NOMO-1 (cell line): ENCODE measurements around the gene PCNA.
A peak's percentile ranks its signal among the peaks of the same experiment; 100 is the strongest.
"Not testable (repeated sequence)": the region's sequence is repeated elsewhere in the genome, so short reads cannot be mapped to it uniquely, and the experiment has no call there.

Source experiments
- DNase-seq, 2 experiments: peaks; one replicate each; lab custom pipeline; 2025; ENCODE audit not compliant: unreplicated experiment in 2 of 2; lab: John Stamatoyannopoulos, UW

PCNA gene

DNA sequence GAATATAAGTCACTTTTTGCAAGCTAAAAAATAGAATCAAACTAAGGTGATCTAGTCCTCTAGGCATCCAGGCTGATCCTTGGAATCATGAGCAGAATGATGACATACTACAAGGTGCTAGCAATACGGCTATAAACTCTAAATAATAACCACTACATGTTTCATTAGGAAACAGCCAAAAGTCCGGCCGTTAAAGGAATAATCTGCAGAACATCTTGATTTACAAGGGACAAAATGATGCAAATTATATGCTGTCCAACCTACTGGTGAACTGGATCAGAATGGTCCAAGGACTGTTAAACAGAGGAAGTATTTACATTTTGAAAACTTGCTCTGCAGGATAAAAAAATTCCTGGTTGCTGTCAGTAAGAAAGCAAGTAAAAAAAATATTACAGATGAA is 19.8 kb downstream of the PCNA start:
- not testable (repeated sequence) for DNase-seq

- not testable (repeated sequence) for DNase-seq
Observed at GRCh38 chr20:5099009-5099408, 20.7 kb downstream of the PCNA start.

DNA sequence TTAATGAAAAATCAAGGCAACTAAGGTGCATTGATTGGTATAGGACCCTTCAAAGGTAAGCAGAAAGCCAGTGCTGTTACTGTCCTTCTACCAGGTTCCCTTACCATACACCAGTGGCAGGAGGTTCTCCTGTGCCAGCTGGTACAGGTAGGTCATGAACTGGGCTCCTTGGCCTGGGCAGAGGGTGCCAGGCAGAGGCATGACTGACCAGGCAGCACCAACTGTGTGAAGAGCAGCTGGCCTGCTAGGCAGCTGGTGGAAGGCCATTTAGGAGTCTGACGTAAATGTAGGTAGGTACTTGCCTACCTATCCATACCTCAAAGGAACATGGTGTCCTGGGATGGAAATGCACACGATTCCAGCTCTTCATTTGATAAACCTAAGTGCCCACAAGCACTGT is 23.3 kb downstream of the PCNA start:
- no peak for DNase-seq

- no peak for DNase-seq
Observed at GRCh38 chr20:5095931-5096330, 23.8 kb downstream of the PCNA start.

DNA sequence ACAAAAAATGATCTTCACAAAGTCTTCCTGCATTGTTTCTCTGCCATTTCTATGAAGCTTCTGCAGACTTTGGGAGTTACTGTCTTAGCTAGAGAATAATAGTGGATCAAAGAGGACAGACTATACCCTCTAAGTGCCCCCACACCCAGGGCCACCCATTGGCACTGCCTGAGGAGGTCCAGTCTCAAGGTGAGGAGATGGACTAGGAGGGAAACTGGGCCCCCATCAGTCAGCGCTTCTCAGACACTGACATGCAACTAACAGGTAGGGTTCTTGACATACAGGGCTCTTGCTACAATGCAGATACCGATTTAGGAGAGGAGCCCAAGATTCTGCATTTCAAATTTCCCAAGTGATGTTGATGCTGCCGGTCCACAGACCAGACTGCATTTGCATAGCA is 24.3 kb downstream of the PCNA start:
- DNase-seq, result no peak

DNA sequence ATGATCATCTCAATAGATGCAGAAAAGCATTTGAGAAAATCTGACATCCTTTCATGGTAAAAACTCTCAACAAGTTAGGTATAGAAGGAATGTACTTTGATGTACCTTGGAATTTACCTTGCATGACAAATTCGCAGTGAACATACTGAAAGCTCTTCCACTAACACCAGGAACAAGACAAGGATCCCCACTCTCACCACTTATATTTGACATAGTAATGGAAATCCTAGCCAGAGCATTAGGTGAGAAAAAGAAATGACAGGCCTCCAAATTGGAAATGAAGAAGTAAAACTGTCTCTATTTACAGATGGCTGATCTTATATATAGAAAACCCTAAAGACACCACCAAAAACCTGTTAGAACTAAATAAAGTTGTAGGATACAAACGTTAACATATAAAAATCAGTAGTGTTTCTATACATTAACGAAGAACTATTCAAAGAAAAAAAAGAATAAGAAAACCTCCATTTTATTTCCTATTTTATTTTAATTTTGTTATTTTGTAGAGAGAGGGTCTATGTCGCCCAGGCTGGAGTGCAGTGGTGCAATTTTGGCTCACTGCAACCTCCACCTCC is 26.9 kb downstream of the PCNA start:
- no peak for DNase-seq

GRCh38 chr20:5091902-5092301 is 27.9 kb downstream of the PCNA start:
- no peak for DNase-seq

GRCh38 chr20:5090191-5090590 is 29.6 kb downstream of the PCNA start:
- DNase-seq, result peak; percentile 70 to 93

DNA sequence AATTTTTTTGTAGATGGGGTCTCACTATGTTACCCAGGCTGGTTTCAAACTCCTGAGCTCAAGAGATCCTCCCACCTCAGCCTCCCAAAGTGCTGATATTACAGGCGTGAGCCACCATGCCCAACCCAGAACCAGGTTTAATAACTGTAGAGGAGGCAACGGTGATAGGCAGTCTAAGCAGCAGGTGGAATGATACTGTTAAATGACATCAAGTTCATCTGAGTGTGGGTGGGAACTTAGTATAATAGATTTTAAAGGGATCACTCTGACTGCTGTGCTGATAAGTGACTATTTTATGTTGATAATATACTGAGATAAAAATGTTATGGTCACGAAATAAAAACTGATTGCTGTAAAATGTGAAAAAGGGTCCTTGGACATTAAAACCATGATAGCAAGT is 31.1 kb downstream of the PCNA start:
- no peak for DNase-seq

- DNase-seq, result peak; percentile 36 to 72
Observed at GRCh38 chr20:5085380-5085779, 34.4 kb downstream of the PCNA start.

- DNase-seq, result peak; percentile 74 to 98
Observed at GRCh38 chr20:5080384-5080877, 39.3 kb downstream of the PCNA start.

DNA sequence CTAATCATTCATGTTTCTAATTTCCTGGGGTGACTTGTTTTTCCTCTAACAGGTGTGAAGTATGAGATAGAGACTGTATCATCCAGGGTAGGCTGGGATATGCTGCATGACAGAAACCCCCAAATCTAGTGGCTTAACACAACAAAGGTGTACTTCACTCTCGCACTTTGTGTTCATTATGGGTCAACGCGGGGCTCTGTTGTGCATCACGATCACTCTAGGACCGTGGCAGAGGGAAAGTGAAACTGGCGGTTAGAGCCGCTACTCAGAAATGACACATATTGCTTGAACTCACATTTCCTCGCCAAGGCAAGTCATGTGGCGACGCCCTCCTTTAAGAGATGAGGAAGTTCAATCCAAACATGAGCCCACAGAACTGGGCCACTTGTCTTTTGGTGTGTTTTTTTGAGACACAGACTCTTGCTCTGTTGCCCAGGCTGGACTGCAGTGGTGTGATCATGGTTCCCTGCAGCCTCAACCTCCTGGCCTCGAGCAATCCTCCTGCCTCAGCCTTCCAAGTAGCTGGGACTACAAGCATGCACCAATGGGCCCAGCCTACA is 41.3 kb downstream of the PCNA start:
- DNase-seq, result peak; percentile 87 to 98

DNA sequence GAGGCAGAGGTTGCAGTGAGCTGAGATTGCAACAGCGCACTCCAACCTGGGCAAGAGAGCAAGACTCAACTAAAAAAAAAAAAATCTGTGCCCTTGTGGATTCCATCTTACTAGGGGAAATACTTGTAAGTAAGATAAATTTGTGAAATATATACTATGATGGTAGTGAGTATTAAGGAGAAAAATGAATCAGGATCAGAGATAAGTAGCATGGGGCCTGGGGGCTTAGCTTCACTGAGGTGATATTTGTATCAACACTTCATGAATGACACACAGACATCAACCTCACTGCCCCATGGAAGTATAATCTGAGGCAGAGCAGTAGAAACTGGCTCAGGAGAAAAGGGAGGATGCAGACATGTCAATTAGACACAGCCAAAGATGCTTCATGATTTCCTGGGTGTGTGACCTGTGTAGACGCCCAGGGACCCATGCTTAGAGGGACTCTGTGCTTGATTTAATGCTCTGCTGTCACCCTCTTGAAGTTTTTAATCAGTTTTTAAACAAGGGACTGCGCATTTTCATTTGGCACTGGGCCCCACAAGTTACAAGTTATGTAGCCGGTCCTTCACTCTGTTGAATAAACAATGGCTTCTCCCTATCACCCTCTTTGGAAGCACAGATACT is 41.9 kb downstream of the PCNA start:
- no peak for DNase-seq

DNA sequence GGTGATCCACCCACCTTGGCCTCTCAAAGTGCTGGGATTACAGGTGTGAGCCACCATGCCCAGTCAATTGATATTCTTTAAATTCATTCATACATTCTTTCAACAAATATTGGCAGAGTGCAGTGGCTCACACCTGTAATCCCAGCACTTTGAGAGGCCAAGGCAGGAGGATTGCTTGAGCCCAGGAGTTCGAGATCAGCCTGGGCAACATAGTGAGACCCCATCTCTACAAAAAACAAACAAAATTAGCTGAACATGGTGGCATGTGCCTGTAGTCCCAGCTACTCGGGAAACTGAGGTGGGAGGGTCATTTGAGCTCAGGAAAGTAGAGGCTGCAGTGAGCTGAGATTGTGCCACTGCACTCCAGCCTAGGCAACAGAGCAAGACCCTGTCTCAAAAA is 42.8 kb downstream of the PCNA start:
- DNase-seq, result not testable (repeated sequence)

DNA sequence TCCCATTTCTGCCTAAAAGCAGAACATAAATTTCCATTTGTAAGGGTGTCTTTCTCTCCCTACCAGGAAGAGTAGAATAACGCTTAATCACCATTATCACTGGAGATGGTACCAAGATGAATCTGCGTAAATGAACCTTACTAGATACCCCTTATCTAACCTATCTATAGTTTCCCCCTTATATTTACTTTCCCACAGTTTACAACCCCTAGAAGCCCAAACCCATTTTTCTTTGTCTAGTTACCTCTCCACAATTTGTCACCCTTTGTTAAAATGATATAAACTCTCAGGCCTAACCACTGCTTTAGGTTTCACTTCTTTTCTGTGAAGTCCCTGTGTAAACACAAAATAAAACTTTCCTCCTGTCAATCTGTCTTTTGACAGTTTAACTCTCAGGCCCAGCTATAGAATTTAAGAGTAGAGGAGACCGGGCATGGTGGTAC is 45.5 kb downstream of the PCNA start:
- no peak for DNase-seq

GRCh38 chr20:5073660-5074231 is 46.0 kb downstream of the PCNA start:
- no peak for DNase-seq

DNA sequence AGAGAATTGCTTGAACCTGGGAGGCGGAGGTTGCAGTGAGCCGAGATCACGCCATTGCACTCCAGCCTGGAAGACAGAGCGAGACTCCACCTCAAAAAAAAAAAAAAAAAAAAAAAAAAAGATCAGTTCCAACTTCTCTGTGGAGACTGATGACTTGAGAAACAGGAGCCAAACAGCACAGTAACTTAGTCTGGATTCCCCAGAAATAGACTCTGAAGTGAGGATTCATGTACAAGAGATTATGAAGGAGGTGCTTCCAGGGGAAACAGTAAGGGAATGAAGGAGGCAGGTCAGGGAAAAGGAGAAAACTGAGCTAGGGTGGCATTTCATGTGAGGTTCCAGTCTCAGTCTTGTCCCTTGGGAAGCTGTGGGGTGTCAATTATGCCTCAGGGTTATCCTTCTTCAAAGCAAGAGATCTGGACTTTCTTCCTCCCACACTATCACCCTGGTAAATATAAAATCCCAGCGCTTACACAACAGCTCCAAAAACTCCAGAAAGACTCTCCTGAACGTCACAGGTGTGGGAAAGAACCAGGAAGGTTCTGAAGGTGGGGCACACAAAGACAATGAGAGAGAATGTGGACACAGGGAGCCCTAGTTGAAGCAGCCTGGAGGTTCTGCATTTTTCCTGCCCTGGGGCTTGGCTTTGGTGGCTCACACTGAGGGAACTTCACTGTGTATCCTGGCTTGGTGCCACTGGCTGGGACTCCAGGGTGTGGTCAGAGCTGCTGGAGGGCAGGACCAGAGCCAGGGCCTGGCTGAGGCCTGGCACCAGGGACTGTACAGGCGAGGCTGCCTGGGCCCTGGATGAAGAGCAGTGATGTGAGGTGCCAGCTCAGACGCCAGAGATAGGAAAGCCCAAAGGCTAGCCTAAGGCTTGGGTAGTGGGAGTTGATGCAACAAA is 46.8 kb downstream of the PCNA start:
- DNase-seq, result no peak

- DNase-seq, result not testable (repeated sequence)
Observed at GRCh38 chr20:5071942-5072341, 47.8 kb downstream of the PCNA start.

GRCh38 chr20:5070570-5070969 is 49.2 kb downstream of the PCNA start:
- DNase-seq, result no peak

GRCh38 chr20:5070081-5070480 is 49.7 kb downstream of the PCNA start:
- DNase-seq, result no peak
